GM19463 (cell line): Measurements from ENCODE around the gene LPCAT3.
A peak's percentile ranks its signal among the peaks of the same experiment; 100 is the strongest.

Experiments
- ATAC-seq: cut with Tn5 transposase; IDR thresholded peaks from one replicate; pipeline ENCODE4 v1.9.1; 2021; ENCODE audit warnings: mild to moderate bottlenecking, moderate library complexity; ENCODE audit not compliant: unreplicated experiment

LPCAT3 gene

DNA sequence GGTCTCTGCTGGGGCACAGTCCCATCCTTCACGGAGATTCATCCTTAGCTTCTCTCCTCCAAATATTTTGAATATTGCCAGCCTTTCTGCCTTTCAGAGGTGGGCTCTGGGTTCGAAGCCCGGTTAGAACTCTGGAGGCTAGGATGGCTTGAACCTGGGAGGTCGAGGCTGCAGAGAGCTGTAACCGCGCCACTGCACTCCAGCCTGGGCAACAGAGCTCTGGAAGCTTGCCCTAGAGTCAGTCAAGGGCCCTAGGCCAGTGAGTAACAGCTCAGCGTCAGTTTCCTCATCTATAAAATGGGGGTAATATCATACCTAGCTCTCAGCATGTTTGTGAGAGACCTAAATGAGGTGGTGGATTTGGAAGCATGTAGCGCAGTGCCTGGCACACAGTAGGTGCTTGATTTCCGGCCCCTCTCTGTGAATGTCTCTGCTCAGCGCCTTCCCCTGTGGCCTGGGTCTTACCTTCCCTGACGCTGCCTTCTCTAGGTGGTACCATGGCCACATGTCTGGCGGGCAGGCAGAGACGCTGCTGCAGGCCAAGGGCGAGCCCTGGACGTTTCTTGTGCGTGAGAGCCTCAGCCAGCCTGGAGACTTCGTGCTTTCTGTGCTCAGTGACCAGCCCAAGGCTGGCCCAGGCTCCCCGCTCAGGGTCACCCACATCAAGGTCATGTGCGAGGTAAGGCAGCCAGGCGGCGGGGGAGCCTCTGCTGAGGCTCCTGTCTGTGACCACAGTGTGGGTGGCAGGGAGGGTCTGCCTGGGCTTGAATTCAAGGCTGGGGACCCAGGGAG lies 63.8 kb downstream of the LPCAT3 start:
- no peak for ATAC-seq

DNA sequence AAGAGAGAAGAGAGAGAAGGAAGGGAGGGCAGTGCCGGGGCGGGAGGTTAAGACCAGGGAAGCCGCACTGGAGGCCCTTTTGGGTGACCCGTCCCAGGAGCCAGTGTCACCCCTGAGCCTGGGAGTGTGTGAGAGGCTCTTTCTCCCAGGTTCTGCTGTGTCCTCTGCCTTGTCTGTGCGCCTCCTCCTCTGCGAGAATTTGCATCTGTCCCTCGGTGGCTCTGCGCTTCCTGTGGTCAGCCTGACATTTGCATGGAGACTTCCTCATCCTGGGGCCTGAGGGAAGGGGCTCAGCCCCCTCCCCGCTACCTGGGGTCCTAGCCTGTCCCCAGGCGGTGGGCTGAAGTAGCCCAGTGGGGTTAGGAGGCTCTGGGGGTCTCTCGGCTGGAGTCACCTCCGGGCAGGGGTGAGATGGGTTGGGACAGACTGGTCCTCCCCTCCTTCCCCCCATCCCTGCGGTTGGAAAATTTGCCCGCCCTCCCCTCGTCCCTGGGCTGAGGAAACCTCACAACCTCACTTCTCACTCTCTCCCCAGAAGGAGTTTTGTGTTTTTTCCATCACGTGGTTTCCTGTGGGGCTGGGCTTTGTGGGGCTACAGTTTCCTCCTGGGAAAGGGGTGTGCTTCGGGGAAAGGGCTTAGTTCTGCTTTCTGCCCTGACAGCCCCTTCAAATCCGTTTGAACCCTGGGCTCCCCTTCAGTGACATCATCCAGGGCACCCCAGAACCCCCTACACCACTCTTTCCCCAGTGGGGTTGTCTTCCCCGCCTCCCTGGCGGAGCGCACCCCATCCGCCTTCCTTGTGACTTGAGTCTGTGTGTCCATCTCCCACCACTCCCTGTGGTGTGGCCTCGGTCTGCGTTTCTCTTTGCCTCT lies 64.6 kb downstream of the LPCAT3 start:
- ATAC-seq, result peak; percentile 40

DNA sequence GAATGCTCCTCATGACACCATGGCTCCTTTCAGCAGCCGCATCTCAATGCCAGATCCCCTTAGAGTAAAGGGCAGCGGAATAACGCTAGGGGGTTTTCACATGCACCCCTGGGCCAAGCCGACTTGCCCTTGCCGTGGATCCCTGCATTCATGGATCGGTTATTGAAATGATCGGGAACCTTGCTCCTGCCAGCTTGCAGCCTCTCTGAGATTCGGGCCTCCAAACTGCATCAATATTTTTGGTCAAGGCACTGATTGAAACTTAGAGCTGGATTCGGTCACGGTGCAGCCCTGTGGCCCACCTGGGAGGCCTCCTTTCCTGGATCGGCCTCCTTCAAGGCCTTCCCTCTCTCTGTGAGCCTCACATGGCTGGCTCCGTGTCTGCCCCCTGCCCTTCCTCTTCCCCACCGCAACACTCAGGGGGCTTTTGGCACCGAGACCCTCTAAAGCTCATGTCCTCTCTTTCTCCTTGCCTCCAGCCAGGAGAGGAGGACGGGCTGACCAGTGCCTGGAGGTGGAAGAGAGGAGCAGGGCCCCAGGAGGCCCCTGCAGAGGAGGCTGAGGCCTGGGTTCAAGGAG lies 65.3 kb downstream of the LPCAT3 start:
- ATAC-seq, result no peak

DNA sequence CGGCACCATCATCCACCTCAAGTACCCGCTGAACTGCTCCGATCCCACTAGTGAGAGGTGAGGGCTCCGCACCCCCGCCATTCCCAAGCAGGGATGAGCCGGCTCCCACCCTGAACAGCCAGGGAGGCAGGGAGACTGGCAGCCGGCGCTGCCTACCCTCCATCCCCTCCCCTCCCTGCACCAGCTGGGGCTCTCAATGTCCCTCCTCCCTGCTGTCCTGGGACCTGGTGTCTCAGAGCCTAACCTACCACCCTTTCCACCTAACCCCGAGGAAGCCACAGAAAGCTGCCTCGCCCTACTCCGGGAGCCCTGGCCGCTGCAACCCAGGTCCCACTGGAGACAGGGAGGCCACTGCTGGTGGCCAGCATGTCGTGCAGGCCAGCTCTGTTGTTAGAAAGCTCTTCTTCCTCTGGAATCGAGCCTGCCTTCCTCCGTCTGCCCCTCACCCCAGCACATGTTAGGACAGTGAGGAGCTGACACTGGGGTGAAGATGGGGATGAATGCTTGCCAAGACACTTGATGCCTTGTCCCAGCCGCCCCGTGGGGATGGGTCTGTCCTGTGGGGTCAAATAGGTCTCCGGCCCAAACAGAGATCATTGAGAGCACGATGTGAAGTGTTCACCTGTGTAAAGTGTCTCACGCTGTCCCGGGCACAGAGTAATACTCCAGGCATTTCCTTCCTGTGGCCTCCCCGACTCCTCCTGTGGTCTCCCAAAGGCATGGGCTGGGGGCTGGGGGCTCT lies 66.0 kb downstream of the LPCAT3 start:
- ATAC-seq, result no peak

DNA sequence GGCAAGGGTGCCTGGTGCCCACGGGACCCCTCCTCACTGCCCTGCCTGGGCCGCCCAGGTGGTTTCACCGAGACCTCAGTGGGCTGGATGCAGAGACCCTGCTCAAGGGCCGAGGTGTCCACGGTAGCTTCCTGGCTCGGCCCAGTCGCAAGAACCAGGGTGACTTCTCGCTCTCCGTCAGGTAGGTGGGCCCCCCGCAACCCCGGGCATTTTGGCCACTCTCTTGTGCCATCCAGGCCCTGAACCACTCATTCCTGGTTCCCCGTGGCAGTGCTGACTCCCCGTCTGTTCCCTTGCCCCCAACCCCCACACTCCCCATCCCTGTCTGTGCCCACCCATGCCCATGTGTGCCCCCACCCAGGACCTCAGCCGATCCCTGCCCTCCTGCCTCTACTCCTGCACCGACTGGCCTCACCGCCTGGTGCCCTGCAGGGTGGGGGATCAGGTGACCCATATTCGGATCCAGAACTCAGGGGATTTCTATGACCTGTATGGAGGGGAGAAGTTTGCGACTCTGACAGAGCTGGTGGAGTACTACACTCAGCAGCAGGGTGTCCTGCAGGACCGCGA lies 66.6 kb downstream of the LPCAT3 start:
- no peak for ATAC-seq

DNA sequence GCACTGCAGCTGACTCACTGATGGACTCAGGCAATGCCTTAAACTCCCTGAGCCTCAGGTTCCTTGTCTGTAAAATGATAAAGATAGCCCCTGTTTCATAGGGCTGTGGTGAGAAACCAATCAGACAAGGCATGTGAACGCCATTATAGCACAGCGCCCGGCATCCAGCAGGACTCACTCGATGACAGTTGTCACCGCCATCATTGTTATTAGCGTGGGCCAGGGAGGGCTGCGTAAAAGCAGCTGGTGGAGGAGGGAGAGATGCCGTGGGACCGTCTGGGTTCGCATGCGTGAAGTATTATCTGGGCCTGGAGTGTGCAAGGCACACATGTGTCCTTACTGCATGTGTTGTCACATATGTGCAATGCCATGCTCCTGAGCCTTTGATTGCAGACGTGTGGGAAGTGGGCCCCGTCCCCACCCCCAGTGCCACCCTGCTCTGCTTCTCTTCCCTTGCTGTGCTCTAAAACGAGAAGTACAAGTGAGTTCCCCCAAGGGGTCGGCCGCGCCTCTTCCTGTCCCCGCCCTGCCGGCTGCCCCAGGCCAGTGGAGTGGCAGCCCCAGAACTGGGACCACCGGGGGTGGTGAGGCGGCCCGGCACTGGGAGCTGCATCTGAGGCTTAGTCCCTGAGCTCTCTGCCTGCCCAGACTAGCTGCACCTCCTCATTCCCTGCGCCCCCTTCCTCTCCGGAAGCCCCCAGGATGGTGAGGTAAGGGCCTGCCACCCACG lies 67.3 kb downstream of the LPCAT3 start, which contains the start of gene PTPN6:
Gene PTPN6, plus strand, starts transcription at position 546 of the 730 bp plus-strand sequence. Its CDS starts 157 bp downstream, at position 703.
- ATAC-seq, result peak; percentile 31

DNA sequence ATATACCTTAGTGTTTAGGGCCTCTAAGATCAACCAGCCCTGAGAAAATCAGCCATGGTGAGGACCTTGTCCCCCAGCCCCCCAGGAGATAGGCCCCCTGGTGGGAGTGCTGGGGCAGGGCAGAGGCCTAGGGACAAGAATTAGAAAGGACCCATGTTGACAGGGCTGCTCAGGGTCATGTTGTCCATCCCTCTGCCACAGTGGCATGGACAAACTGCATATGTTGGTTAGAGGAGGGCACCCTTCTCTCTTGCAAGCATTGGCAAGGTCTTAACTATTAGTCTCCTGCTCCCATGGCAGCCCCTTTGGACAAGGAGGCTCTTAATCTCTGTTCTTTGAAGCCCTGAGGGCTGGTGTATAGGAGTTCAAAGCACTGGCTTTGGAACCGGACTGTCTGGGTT lies 67.9 kb downstream of the LPCAT3 start:
- ATAC-seq, result no peak

DNA sequence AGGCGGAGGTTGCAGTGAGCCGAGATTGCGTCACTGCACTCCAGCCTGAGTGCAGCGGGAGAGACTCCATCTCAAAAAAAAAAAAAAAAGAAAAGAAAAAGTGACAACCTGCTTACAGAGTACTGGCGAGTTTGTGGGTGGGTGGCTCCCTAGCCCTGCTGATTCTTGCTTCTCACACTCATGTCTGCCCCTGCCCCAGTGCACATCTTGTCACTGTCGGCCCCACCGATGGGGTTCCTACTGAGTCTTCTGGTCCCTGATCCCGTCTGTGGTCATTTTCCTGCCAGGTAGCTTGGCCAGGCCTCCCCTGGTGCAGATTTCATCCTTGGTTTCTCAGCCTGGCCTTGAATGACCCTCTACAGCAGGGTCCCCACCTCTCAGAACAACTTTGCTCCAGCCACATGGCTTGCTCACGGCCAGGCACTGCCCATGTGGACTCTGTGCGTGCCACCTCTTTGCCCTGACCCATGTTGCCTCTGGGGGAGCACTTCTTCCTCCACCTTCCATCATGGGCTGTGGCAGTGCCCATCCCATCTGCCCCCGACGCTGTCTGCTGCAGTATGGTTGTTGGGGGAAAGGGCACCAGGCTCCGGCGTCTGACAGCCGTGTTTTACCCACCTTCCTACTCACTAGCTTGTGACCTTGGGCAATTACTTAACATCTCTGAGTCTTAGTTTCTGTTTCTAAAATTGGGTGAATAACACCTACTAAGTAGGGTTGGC lies 69.2 kb downstream of the LPCAT3 start:
- ATAC-seq, result no peak

DNA sequence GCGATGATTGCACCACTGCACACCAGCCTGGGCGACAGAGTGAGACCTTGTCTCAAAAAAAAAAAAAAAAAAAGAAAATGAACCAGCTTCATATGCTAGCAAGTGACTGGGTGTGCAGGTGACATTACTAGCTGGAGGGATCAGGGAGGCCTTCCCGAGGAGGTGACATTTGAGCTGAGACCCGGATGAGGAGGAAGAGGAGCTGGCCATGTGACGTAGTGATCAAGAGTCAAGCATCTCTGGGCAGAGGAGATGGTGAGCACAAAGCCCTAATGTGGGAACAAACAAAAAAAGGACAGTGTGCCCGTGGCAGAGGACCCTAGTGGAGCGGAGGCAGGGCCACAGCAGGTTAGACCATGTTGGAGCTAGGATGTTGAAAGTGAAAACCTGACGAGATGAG lies 70.7 kb downstream of the LPCAT3 start:
- no peak for ATAC-seq

DNA sequence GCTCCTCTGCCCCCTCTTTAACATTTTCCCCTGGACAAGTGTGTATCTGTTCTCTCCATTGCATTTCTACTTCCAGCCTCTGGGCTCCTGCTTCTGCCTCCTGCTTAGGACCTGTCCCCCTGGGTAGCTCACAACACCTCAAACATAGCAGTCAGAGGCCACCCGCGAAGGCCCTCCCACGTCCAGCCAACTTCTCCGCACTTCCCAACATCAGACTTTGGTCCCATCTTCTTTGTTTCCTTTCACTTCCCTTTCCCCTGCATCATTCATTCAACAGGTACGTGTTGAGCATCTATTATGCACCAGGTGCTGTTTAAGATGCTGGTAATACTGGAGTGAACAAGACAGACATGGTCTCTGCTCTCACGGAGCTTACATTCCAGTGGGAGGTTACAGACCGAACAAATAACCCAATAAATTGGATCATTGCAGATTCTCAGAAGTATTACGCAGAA lies 71.3 kb downstream of the LPCAT3 start:
- no peak for ATAC-seq

DNA sequence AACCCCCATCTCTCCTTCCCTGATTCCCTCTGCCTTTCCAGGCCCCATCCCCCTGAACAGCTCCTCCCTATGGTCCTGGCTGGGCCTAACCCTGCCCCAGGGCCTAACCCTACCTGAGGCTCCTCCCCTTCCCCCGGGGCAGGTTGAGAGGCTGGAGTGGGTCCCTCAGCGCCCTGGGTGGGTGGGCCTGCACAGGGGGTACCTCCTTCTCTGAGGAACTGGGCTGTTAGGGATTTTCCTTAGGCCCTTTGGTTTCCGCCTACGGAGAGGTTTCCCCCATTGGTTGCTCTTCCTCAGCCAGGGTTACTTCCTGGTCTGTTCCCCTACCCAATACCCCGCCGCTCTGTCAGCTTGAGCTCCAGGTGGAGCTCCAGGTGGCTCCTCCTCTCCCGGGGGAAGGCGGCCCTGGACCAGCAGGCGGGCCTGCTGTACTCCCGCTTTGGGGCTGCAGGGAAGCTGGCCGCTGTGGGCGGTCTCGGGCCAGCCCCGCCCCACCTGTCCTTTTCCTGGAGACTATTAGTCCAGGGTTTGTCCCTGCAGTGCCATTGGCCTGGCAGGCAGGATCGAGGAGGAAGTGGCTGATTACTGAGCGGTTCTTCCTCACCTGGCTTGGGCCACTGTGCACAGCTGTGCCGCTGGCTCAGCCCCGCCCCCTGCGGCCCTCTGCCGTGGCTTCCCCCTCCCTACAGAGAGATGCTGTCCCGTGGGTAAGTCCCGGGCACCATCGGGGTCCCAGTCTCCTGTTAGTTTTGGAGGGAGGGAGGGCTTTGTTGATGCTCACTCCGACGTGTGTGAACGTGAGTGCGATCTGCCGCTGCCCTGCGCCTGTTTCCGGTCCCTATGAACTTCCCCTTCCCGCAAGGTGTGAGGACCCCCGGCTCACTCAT lies 72.0 kb downstream of the LPCAT3 start:
- peak; percentile 28 for ATAC-seq

DNA sequence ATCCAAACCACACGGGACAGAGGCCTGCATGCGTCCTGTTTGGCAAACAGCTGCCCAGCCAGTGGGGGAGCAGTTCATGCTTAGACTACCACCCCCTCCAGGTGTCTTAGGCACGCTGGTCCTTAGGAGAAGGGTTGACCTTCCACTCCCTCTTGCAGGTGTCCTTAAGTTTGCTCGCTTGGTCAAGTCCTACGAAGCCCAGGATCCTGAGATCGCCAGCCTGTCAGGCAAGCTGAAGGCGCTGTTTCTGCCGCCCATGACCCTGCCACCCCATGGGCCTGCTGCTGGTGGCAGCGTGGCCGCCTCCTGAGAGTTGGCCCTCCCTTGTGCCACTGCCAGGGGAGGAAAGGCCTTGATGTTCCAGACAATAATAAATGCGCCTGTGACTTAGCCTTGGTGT lies 72.7 kb downstream of the LPCAT3 start:
- ATAC-seq, result no peak

DNA sequence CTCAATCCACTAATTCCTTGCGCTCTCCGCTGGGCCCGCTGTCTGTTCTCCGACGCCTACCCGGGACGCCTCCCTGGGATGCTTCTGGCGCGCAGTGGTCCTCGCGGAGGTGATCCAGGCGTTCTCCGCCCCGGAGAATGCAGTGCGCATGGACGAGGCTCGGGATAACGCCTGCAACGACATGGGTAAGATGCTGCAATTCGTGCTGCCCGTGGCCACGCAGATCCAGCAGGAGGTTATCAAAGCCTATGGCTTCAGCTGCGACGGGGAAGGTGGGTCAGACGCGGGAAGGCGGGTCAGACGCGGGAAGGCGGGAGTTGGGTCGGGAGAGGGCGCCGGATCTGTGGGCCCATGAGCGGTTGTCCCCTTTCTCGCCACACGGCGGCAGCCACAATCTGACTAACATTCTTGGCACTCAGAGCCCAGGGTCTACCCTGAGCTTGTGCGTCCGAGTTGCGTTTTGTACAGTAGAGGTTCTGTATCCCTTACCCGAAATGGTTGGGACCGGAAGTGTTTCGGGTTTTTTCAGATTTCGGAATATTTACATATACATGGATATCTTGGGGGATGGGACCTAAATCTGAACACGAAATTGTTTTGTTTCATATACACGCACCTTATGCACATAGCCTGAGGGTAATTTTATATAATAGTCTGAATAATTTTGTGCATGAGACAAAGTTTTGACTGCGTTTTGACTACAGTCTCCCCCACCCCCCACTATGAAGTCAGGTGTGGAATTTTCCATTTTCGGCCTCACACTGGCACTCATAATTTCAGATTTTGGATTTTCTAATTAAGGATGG lies 73.7 kb downstream of the LPCAT3 start:
- ATAC-seq, result peak; percentile 24

DNA sequence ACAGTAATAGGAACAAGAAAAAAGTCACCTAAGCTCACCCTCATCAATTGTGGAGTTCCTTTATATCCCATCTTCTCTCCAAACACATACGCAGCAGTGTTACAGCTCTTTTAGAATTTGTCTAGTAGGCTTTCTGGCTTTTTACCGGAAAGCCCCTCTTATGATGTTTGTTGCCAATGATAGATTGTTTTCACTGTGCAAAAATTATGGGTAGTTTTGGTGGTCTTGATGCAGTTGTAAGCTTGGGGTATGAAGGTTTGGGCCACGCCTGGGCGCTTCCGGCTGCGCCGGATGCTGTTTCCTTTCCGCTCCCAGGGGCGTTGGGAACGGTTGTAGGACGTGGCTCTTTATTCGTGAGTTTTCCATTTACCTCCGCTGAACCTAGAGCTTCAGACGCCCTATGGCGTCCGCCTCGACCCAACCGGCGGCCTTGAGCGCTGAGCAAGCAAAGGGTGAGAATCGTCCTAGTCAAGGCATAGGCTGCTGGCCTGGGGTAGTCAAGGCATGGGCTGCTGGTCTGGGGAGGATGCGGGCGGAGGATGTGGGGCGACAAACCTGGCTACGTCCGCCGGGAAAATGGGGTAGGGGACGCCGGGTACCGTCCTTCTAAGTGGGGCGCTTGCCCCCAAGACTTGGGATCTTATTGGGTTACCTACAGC lies 74.4 kb downstream of the LPCAT3 start, which contains the start of the genes C12orf57 and RNU7-1:
Gene C12orf57, plus strand, starts transcription at position 301 of the 659 bp plus-strand sequence. Its CDS starts 100 bp downstream, at position 401.
Gene RNU7-1, plus strand, starts transcription at position 95 of the 659 bp plus-strand sequence.
- peak; percentile 35 for ATAC-seq

DNA sequence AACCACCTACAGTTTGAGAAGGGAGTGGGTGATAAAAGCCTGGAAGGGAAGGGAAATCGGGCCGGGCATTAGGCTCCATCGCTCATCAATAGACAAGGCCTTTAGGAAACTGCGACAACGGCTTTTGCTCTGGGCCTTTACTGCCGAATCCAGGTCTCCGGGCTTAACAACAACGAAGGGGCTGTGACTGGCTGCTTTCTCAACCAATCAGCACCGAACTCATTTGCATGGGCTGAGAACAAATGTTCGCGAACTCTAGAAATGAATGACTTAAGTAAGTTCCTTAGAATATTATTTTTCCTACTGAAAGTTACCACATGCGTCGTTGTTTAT lies 74.9 kb downstream of the LPCAT3 start:
- peak; percentile 31 for ATAC-seq

DNA sequence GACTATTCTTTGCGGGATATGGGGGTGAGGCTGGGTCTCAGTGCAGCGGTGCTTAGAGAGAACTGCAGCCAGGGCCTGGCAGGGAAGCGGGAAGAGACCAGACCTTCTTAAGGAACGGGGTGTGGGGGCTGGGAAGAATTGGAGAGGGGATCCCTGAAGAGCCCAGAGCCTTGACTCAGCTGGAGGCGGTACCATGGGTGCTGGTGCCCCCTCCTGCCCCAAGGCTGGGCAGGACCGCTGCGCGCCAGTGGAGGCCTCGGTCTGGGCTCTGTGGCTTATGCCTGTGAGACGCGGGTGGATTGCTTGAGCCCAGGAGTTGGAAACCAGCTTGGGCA lies 76.0 kb downstream of the LPCAT3 start:
- ATAC-seq, result no peak

DNA sequence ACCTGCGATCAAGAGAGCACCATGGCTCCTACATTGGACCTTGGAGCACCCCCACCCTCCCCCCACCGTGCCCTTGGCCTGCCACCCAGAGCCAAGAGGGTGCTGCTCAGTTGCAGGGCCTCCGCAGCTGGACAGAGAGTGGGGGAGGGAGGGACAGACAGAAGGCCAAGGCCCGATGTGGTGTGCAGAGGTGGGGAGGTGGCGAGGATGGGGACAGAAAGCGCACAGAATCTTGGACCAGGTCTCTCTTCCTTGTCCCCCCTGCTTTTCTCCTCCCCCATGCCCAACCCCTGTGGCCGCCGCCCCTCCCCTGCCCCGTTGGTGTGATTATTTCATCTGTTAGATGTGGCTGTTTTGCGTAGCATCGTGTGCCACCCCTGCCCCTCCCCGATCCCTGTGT lies 76.5 kb downstream of the LPCAT3 start:
- no peak for ATAC-seq
